Measurements from ENCODE around the gene PCDHB2.
"Not testable (repeated sequence)": the region's sequence is repeated elsewhere in the genome, so short reads cannot be mapped to it uniquely, and the experiment has no call there.

Gene PCDHB2

GRCh38 chr5:141135718-141136266 is 41.4 kb downstream of the PCDHB2 start:
- DNase-seq (ENCODE audit: low read depth), result no peak

- DNase-seq (ENCODE audit: low read depth), result not testable (repeated sequence)
These were observed 42.9 kb downstream of the PCDHB2 start for GRCh38 chr5:141137346-141137745.

Data from fibroblast of the conjunctiva (primary cell).